ENCODE results near the gene TCN2.

DNA sequence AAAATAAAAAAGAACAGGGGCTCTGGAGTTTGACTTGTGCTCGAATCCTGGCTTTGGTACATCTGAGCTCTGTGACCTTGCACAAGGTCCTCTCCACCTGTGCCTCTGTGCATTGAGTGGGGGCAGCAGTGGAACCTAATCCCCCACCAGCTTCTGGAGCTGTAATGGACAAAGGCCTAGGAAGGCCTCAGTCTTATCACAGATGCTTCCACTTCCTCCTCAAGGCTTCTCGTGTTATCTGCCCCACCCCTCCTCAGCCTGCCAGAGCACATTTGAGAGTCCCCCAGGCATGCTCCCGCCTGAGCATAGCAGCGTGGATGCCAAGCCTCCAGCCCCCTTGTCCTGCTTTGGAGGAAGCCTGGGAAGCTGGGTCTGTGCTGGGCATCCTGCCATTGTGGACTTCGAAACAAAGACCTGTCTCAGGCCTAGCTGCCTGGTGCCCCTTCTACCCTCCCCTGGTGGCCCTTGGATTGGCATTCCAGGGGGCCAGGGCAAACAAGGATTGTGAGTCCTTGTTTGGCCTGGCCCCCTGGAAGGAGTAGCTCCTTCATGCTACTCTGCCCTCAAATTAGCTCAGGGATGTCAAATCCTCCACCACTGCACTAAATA, 43.6 kb downstream of the TCN2 start:
- TF ChIP-seq, protein P1, sequence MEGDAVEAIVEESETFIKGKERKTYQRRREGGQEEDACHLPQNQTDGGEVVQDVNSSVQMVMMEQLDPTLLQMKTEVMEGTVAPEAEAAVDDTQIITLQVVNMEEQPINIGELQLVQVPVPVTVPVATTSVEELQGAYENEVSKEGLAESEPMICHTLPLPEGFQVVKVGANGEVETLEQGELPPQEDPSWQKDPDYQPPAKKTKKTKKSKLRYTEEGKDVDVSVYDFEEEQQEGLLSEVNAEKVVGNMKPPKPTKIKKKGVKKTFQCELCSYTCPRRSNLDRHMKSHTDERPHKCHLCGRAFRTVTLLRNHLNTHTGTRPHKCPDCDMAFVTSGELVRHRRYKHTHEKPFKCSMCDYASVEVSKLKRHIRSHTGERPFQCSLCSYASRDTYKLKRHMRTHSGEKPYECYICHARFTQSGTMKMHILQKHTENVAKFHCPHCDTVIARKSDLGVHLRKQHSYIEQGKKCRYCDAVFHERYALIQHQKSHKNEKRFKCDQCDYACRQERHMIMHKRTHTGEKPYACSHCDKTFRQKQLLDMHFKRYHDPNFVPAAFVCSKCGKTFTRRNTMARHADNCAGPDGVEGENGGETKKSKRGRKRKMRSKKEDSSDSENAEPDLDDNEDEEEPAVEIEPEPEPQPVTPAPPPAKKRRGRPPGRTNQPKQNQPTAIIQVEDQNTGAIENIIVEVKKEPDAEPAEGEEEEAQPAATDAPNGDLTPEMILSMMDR (IDR thresholded peaks at IDR 0.05; ENCODE audit: insufficient read depth, low read length, poor library complexity, severe bottlenecking): no peak
- no peak for TF ChIP-seq EZH2phosphoT487 (conservative IDR thresholded peaks at IDR 0.05; ENCODE audit: low read length)

Measured in SU-DHL-6 (cell line).